DND-41 (cell line): ENCODE results near the gene HDAC8.

Experiments used
- CTCF ChIP-seq: IDR thresholded peaks from 2 replicates; pipeline ENCODE4 v1.5.1; 2012; ENCODE audit warnings: borderline replicate concordance, low read length, moderate library complexity, mild to moderate bottlenecking; ENCODE audit not compliant: poor library complexity, severe bottlenecking; ENCODE audit errors: extremely low read depth
- EZH2 ChIP-seq: IDR thresholded peaks from 3 replicates; pipeline ENCODE4 v1.6.1; 2012; ENCODE audit warnings: borderline replicate concordance, low read depth, mild to moderate bottlenecking, moderate library complexity, low read length, inconsistent platforms; ENCODE audit not compliant: severe bottlenecking

DNA sequence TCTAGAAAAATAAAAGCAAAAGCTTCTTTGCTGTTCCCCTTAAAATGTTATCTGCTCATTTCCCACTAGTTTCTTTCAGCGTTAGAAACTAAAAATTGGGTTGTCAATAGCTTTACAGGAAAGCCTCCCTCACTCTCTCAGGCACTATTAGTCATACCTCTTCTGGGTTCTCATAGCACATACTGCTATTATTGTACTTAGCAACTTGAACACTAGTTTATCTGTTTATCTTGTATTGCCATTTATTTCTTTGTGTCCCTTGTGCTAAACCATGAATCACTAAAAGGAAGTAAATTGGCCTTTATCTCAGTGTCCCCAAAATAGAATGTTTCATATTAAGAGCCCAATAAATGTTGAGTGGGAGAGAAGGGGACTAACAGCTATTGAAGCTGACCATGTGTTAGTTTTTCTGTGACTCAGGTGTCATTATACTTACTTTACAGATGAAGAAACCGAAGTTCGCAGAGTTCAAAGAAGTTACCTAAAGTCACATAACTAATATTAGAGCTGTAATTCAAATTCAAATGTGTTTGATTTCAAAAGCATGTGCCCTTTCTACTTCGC lies 142.2 kb downstream of the HDAC8 start:
- TF ChIP-seq CTCF (no peak), EZH2 (no peak)
